Karpas-422 (cell line): ENCODE results near the gene PPP1R13L. TPM values are rescaled to one million over a fixed set of nuclear protein-coding genes. Genes with fewer than 3 reads are reported as not detected.
"Not testable (repeated sequence)": the region's sequence is repeated elsewhere in the genome, so short reads cannot be mapped to it uniquely, and the experiment has no call there.

Experiments
- DNase-seq: peaks from one replicate; pipeline ENCODE4 v3.0.0-alpha.2; 2015
- H2AFZ ChIP-seq: fragments of 200-600 bp; sonication (generic); 2 replicates; pipeline ENCODE4 v1.6.1; 2014; ENCODE audit warnings: antibody characterized with exemption, low read length, mixed read lengths
- H3K27ac ChIP-seq: fragments of 200-600 bp; sonication (generic); 2 replicates; pipeline ENCODE4 v1.5.1; 2014; ENCODE audit warnings: mild to moderate bottlenecking, low read length, moderate library complexity
- H3K27me3 ChIP-seq: fragments of 200-600 bp; sonication (generic); 2 replicates; pipeline ENCODE4 v1.6.1; 2014; ENCODE audit warnings: low read length, mixed read lengths
- H3K36me3 ChIP-seq: fragments of 200-600 bp; sonication (generic); 2 replicates; pipeline ENCODE4 v1.6.1; 2014; ENCODE audit warnings: low read length, mixed read lengths; ENCODE audit not compliant: insufficient read depth
- H3K4me1 ChIP-seq: fragments of 200-600 bp; sonication (generic); 2 replicates; pipeline ENCODE4 v1.6.1; 2014; ENCODE audit warnings: mild to moderate bottlenecking, low read length, mixed read lengths
- H3K4me2 ChIP-seq: fragments of 200-600 bp; sonication (generic); 2 replicates; pipeline ENCODE4 v1.6.1; 2014; ENCODE audit warnings: low read length, low read depth, mild to moderate bottlenecking; ENCODE audit not compliant: poor library complexity, severe bottlenecking
- H3K4me3 ChIP-seq: fragments of 200-600 bp; sonication (generic); 2 replicates; pipeline ENCODE4 v1.5.1; 2014; ENCODE audit warnings: mild to moderate bottlenecking, antibody characterized with exemption, low read length, mixed read lengths
- H3K79me2 ChIP-seq: fragments of 200-600 bp; sonication (generic); 2 replicates; pipeline ENCODE4 v1.6.1; 2014; ENCODE audit warnings: mild to moderate bottlenecking, low read length, mixed read lengths
- H3K9ac ChIP-seq: fragments of 200-600 bp; sonication (generic); 2 replicates; pipeline ENCODE4 v1.6.0; 2014; ENCODE audit warnings: low read length
- H3K9me2 ChIP-seq: fragments of 200-600 bp; sonication (generic), shearing (Covaris generic); replicated peaks from 2 replicates; pipeline ENCODE4 v1.6.0; 2014; ENCODE audit warnings: mild to moderate bottlenecking, low read length, moderate library complexity; ENCODE audit not compliant: insufficient read depth
- H3K9me3 ChIP-seq: fragments of 300-700, 200-600 bp; sonication (generic); 2 replicates; pipeline ENCODE4 v1.6.1; 2014; ENCODE audit warnings: low read length, mixed read lengths
- H4K20me1 ChIP-seq: fragments of 200-600 bp; sonication (generic); 2 replicates; pipeline ENCODE4 v1.6.1; 2014; ENCODE audit warnings: mild to moderate bottlenecking, antibody characterized with exemption, low read length, low read depth; ENCODE audit not compliant: insufficient read depth
- total RNA-seq: library from RNA; depleted of rRNA; stranded (reverse); fragments of >200 nt; shearing (Covaris generic); gene quantifications from 2 replicates; pipeline ENCODE4 v1.2.3, GENCODE V29; 2014; ENCODE audit warnings: low replicate concordance

Gene PPP1R13L
- total RNA-seq, 1 experiment from 2014 or later: 1.1 TPM

DNA sequence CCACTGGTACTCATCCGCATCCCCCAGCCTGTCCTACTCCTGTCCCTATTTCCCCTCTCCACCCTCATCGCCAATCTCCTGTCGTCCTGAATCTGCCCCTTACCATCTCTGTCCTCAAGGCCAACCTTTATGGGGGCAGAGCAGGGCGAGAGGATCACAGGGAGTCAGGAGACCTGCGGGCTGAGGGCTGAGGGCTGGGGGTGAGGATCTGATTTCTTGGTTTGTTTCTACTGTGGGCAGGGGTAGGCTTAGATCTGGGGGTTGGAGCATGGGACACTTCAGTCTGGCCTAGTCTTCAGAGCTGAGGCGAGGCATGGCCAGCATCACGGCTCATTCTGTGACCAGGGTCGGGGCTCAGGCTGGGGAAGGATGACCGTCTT lies 35.4 kb upstream of the PPP1R13L start:
- peaks cover 46% of the 10 kb centered on the region for H3K4me1 ChIP-seq
- peak; percentile 58 for DNase-seq
- peak overlapping the region; percentile 69 for H2AFZ ChIP-seq

DNA sequence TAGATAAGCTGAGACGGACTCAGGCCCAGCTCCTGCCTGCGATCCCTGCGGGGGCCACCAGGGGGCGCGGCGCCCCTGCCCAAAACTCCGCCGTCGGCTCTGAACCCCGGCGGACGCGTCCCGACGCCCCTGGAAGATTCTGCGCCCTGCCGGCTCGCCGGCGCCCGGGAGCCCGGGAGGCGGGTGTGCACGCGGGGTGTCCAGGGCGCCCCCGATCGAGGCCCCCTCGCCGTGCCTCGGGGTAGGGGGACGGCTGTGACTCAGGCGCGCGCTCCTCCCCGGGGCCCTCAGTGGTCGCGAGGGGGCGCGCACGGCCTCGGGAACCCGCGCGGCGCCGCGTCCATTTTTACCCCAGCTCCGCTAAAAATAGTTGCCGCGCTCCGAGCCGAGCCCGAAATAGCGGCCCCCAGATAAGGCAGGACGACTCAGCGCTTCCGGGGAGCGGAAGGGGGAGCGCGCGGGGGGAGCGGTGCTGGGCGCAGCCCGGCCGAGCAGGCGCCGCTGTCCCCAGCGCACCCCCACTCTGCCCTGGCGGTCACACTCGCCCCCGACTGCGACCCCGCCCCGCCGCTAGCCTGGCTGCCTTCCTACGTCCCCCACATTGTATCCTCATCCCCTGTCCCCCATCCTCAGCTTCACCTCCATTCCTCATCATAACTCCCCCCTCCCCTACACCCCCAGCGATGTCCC lies 34.8 kb upstream of the PPP1R13L start:
- H3K27me3 ChIP-seq: no peaks in the 10 kb centered on the region
- H4K20me1 ChIP-seq: no peaks in the 10 kb centered on the region
- H3K9me2 ChIP-seq: no peaks in the 10 kb centered on the region
- H2AFZ ChIP-seq: peak overlapping the region; percentile 69
- H3K4me3 ChIP-seq: peak overlapping the region; percentile 74
- peak; percentile 96 for DNase-seq
- peak overlapping the region; percentile 72 for H3K4me2 ChIP-seq
- H3K9ac ChIP-seq: peak overlapping the region; percentile 72
- no peaks in the 10 kb centered on the region for H3K79me2 ChIP-seq
- no peaks in the 10 kb centered on the region for H3K9me3 ChIP-seq
- no peaks in the 10 kb centered on the region for H3K36me3 ChIP-seq
- H3K27ac ChIP-seq: peak overlapping the region; percentile 75
- H3K4me1 ChIP-seq: peaks cover 41% of the 10 kb centered on the region

More for the DNA sequence above, 35.4 kb upstream of the PPP1R13L start:
- no peaks in the 10 kb centered on the region for H4K20me1 ChIP-seq
- H3K79me2 ChIP-seq: no peaks in the 10 kb centered on the region
- peak overlapping the region; percentile 75 for H3K27ac ChIP-seq
- peak overlapping the region; percentile 72 for H3K9ac ChIP-seq
- H3K9me2 ChIP-seq: no peaks in the 10 kb centered on the region
- H3K36me3 ChIP-seq: no peaks in the 10 kb centered on the region
- H3K4me3 ChIP-seq: peak overlapping the region; percentile 74
- no peaks in the 10 kb centered on the region for H3K9me3 ChIP-seq
- H3K4me2 ChIP-seq: peak overlapping the region; percentile 72
- no peaks in the 10 kb centered on the region for H3K27me3 ChIP-seq

DNA sequence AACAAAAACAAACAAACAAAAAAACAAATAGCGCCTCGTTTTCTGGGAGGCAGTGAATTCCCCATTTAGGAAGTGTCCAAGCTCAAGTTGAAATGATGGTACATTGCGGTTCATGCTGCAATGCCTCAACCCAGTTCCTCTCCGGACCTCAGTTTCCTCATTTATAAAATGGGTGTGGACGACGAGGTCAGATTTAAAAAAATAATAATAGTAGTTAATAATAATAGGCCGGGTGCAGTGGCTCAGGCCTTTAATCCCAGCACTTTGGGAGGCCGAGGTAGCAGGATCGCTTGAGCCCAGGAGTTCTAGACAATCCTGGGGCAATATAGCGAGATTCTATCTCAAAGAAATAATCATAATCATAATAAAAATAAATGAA lies 34.3 kb upstream of the PPP1R13L start:
- peak overlapping the region; percentile 74 for H3K4me3 ChIP-seq
- peak overlapping the region; percentile 72 for H3K9ac ChIP-seq
- no peaks in the 10 kb centered on the region for H3K79me2 ChIP-seq

DNA sequence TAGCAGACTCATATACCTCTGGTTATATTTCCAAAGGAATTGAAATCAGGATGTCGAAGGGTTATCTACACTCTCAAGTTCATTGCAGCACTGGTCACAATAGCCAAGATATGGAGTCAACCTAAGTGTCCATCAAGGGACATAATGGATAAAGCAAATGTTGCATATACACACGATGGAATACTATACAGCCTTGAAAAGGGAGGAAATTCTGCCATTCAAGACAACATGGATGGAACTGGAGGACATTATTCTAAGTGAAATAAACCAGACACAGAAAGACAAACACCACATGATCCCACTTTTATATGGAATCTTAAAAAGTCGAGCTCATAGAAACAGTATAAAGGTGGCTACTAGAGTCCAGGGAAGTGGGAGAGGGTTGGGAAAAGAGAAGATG lies 32.5 kb upstream of the PPP1R13L start:
- no peak overlapping the region for H3K4me2 ChIP-seq
- H3K9me3 ChIP-seq: no peaks in the 10 kb centered on the region
- no peaks in the 10 kb centered on the region for H3K27me3 ChIP-seq
- no peaks in the 10 kb centered on the region for H3K9me2 ChIP-seq
- no peak overlapping the region for H3K4me3 ChIP-seq
- H4K20me1 ChIP-seq: no peaks in the 10 kb centered on the region
- DNase-seq: no peak
- H3K4me1 ChIP-seq: peaks cover 20% of the 10 kb centered on the region
- H3K79me2 ChIP-seq: no peaks in the 10 kb centered on the region
- no peak overlapping the region for H2AFZ ChIP-seq
- no peaks in the 10 kb centered on the region for H3K36me3 ChIP-seq
- H3K27ac ChIP-seq: no peak overlapping the region
- H3K9ac ChIP-seq: no peak overlapping the region

More for the DNA sequence above, 34.3 kb upstream of the PPP1R13L start:
- no peaks in the 10 kb centered on the region for H3K27me3 ChIP-seq
- peaks cover 36% of the 10 kb centered on the region for H3K4me1 ChIP-seq
- no peaks in the 10 kb centered on the region for H3K9me2 ChIP-seq
- H4K20me1 ChIP-seq: no peaks in the 10 kb centered on the region
- H3K36me3 ChIP-seq: no peaks in the 10 kb centered on the region
- no peak for DNase-seq
- peak overlapping the region; percentile 75 for H3K27ac ChIP-seq
- no peaks in the 10 kb centered on the region for H3K9me3 ChIP-seq
- no peak overlapping the region for H2AFZ ChIP-seq
- peak overlapping the region; percentile 72 for H3K4me2 ChIP-seq

DNA sequence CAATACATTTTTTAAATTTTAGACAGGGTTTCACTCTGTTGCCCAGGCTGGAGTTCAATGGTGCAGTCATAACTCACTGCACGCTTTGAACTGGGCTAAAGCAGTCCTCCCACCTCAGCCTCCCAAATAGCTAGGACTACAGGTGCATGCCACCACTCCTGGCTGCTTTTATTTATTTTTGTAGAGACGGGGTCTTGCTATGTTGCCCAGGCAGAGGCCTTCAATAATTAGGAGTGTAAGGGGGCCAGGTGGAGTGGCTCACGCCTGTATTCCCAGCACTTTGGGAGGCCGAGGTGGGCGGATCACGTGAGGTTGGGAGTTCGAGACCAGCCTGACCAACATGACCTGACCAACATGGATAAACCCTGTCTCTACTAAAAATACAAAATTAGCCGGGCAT lies 27.7 kb upstream of the PPP1R13L start:
- not testable (repeated sequence) for H3K4me3 ChIP-seq, H3K9me2 ChIP-seq, H3K9me3 ChIP-seq, H4K20me1 ChIP-seq, H3K4me2 ChIP-seq, DNase-seq, H3K79me2 ChIP-seq, H2AFZ ChIP-seq, H3K9ac ChIP-seq, H3K4me1 ChIP-seq, H3K27ac ChIP-seq, H3K36me3 ChIP-seq, H3K27me3 ChIP-seq

DNA sequence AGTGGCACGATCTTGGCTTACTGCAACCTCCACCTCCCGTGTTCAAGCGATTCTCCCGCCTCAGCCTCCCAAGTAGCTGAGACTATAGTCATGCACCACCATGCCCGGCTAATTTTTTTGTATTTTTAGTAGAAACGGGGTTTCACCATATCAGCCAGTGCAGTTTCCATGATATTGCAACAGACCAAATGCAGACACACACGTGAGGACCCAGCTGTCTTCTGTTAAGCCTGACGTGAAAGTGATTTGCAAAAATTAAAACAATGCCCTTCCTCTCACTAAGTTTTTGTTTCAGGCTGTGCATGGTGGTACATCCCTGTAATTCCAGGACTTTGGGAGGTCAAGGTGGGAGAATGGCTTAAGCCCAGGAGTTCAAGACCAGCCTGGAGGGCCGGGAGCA lies 26.1 kb upstream of the PPP1R13L start:
- not testable (repeated sequence) for H3K27ac ChIP-seq, H3K4me2 ChIP-seq, H3K27me3 ChIP-seq, H3K4me1 ChIP-seq, H3K4me3 ChIP-seq, DNase-seq, H3K36me3 ChIP-seq, H3K9ac ChIP-seq, H3K9me3 ChIP-seq, H4K20me1 ChIP-seq, H3K79me2 ChIP-seq, H2AFZ ChIP-seq, H3K9me2 ChIP-seq

DNA sequence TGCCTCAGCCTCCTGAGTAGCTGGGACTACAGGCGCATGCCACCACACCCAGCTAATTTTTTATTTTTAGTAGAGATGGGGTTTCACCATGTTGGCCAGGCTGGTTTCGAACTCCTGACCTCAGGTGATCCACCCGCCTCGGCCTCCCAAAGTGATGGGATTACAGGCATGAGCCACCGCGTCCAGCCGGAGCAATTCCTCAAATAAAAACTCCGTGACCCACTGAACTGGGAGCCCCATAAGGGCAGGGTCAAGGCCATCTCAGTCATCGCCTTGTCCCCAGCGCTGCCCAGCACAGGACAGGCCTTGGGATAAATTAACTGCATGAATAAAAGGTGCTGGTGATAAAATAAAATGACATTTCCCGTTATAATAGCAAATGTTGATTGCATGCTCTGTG lies 25.0 kb upstream of the PPP1R13L start:
- not testable (repeated sequence) for H3K36me3 ChIP-seq, H3K27me3 ChIP-seq, H3K79me2 ChIP-seq, DNase-seq, H2AFZ ChIP-seq, H3K9me3 ChIP-seq, H3K9me2 ChIP-seq, H3K27ac ChIP-seq, H3K4me3 ChIP-seq, H3K4me1 ChIP-seq, H3K9ac ChIP-seq, H4K20me1 ChIP-seq, H3K4me2 ChIP-seq

DNA sequence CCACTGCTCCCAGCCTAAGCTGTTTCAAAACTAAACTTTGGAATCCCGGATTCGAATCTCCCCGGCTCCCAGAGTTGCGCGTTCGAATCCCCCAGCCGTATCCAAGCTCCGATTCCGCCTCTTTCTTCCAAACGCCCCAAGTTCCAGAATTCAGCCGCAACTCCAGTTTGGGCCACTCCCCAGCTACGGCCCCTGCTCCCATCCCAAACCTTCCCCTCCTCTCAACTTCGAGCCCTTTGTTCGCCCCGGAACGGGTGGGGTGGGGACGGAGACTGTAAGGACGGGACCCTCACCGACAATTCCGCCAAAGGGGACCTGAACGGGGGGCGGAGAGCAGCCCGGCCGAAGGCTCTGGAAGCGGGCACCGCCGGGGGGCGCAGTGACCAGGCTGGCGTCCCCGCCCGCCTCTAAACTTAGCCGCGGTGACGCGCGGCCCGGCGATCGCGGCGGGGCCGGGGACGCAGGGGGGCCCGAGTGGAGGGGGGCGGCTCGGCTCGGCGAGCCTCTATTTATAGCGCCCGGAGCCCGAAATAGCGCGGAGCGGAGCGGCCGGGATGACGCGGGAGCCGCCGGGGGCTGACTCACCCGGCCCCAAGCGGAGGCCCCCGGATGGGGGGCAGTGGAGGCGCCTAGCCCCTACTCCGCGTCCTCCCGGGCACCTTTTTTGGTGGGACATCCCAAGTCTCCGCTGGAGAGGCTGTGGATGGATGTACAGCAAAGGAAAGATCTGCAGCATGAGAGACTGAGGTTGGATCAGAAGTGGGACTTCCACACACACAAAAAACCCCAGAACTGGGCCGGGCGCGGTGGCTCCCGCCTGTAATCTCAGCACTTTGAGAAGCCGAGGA lies 23.7 kb upstream of the PPP1R13L start:
- Histone ChIP-seq H2AFZ (no peak overlapping the region), H3K9me2 (no peaks in the 10 kb centered on the region), H3K9ac (no peak overlapping the region), H4K20me1 (no peaks in the 10 kb centered on the region), H3K4me2 (no peak overlapping the region), H3K4me3 (no peak overlapping the region), H3K36me3 (no peaks in the 10 kb centered on the region), H3K27ac (no peak overlapping the region), H3K79me2 (no peaks in the 10 kb centered on the region; the same call in 1 of the 2 replicates), H3K9me3 (no peaks in the 10 kb centered on the region), H3K4me1 (peaks cover 12% of the 10 kb centered on the region), H3K27me3 (no peaks in the 10 kb centered on the region)
- DNase-seq: no peak
